ENCODE data around the gene SLC7A5. TPM values are rescaled to one million over a fixed set of nuclear protein-coding genes. Genes with fewer than 3 reads are reported as not detected.
"Not testable (repeated sequence)": the region's sequence is repeated elsewhere in the genome, so short reads cannot be mapped to it uniquely, and the experiment has no call there.

Gene SLC7A5
- total RNA-seq, 4 donors from 2014 or later: 1.5 to 31.8 (median 5.4) TPM

- ATAC-seq (ENCODE audit: low FRiP score) (no peak), DNase-seq (ENCODE audit: low spot score) (no peak)
- no peak for TF ChIP-seq CTCF (IDR thresholded peaks at IDR 0.05)
Observed at GRCh38 chr16:87874639-87875427, 5.5 kb upstream of the SLC7A5 start.

- ATAC-seq (ENCODE audit: low FRiP score); DNase-seq (ENCODE audit: low spot score): not testable (repeated sequence)
Observed at GRCh38 chr16:87870418-87871291, 1.3 kb upstream of the SLC7A5 start.

- DNase-seq (ENCODE audit: low spot score); ATAC-seq (ENCODE audit: low FRiP score): not testable (repeated sequence)
Observed at GRCh38 chr16:87869879-87870417, 641 bp upstream of the SLC7A5 start.

- not testable (repeated sequence) for DNase-seq (ENCODE audit: low spot score)
- peak; percentile 34 for ATAC-seq (ENCODE audit: low FRiP score)
Observed at GRCh38 chr16:87868254-87869029, 865 bp downstream of the SLC7A5 start.

- not testable (repeated sequence) for DNase-seq (ENCODE audit: low spot score); ATAC-seq (ENCODE audit: low FRiP score)
Observed at GRCh38 chr16:87865902-87866555, 3.3 kb downstream of the SLC7A5 start.

- TF ChIP-seq CTCF (IDR thresholded peaks at IDR 0.05): no peak
Observed at GRCh38 chr16:87864331-87864989, 4.8 kb downstream of the SLC7A5 start.

GRCh38 chr16:87863327-87863635 lies 6.0 kb downstream of the SLC7A5 start:
- ATAC-seq (ENCODE audit: low FRiP score); DNase-seq (ENCODE audit: low spot score): not testable (repeated sequence)

More at GRCh38 chr16:87864331-87864989, 4.8 kb downstream of the SLC7A5 start:
- DNase-seq (ENCODE audit: low spot score) (no peak), ATAC-seq (ENCODE audit: low FRiP score) (no peak)

GRCh38 chr16:87862597-87863326 lies 6.5 kb downstream of the SLC7A5 start:
- DNase-seq (ENCODE audit: low spot score); ATAC-seq (ENCODE audit: low FRiP score): not testable (repeated sequence)

GRCh38 chr16:87861300-87862099 lies 7.8 kb downstream of the SLC7A5 start:
- DNase-seq (ENCODE audit: low spot score); ATAC-seq (ENCODE audit: low FRiP score): not testable (repeated sequence)

Data from omental fat pad (tissue), 4 donors.